HEK293T (cell line): ENCODE measurements around the gene RBM10.

Experiments used
- CTCF ChIA-PET: fragments of 350-600 bp; formaldehyde crosslinking; extraction: SDS; loops from one replicate; lab custom pipeline; 2021; ENCODE audit warnings: antibody characterized with exemption, inconsistent platforms; lab: Yijun Ruan, JAX
- POLR2A ChIA-PET: fragments of 350-600 bp; formaldehyde crosslinking; extraction: SDS; loops from one replicate; lab custom pipeline; 2020; ENCODE audit warnings: antibody characterized with exemption, inconsistent platforms; lab: Yijun Ruan, JAX
- DNase-seq: peaks from one replicate; pipeline ENCODE4 v3.0.0; 2012; ENCODE audit warnings: mixed read lengths; ENCODE audit errors: extremely low spot score
- ARNT ChIP-seq: fragments of 450-650 bp; IDR thresholded peaks from 2 replicates; pipeline ENCODE4 v1.6.1; 2017; ENCODE audit warnings: mild to moderate bottlenecking
- BHLHE40 ChIP-seq: fragments of 450-650 bp; IDR thresholded peaks from 2 replicates; pipeline ENCODE4 v1.6.1; 2016; ENCODE audit warnings: mild to moderate bottlenecking, moderate library complexity, borderline replicate concordance
- CTBP1 ChIP-seq: fragments of 450-650 bp; IDR thresholded peaks from 2 replicates; pipeline ENCODE4 v1.6.1; 2016; ENCODE audit warnings: borderline replicate concordance
- ELF4 ChIP-seq: fragments of 450-650 bp; IDR thresholded peaks from 2 replicates; pipeline ENCODE4 v1.6.1; 2017; ENCODE audit warnings: antibody characterized with exemption
- FOXA1 ChIP-seq: fragments of 450-650 bp; IDR thresholded peaks from 2 replicates; pipeline ENCODE4 v1.6.1; 2016; ENCODE audit warnings: mild to moderate bottlenecking
- FOXK2 ChIP-seq: fragments of 450-650 bp; IDR thresholded peaks from 2 replicates; pipeline ENCODE4 v1.6.1; 2016; ENCODE audit warnings: mild to moderate bottlenecking
- FOXM1 ChIP-seq: fragments of 450-650 bp; IDR thresholded peaks from 2 replicates; pipeline ENCODE4 v1.6.1; 2017; ENCODE audit warnings: mild to moderate bottlenecking, borderline replicate concordance
- HDGF ChIP-seq: fragments of 450-650 bp; IDR thresholded peaks from 2 replicates; pipeline ENCODE4 v1.6.1; 2017; ENCODE audit warnings: antibody characterized with exemption, borderline replicate concordance
- L3MBTL2 ChIP-seq: fragments of 450-650 bp; conservative IDR thresholded peaks from 2 replicates; pipeline ENCODE4 v1.6.1; 2016; ENCODE audit warnings: mild to moderate bottlenecking
- LEF1 ChIP-seq: fragments of 450-650 bp; IDR thresholded peaks from 2 replicates; pipeline ENCODE4 v1.6.1; 2017; ENCODE audit warnings: mild to moderate bottlenecking, borderline replicate concordance
- NFRKB ChIP-seq: fragments of 450-650 bp; IDR thresholded peaks from 2 replicates; pipeline ENCODE4 v1.6.1; 2016; ENCODE audit warnings: mild to moderate bottlenecking, moderate library complexity
- PKNOX1 ChIP-seq: fragments of 450-650 bp; IDR thresholded peaks from 2 replicates; pipeline ENCODE4 v1.6.1; 2016
- SP1 ChIP-seq: fragments of 450-650 bp; IDR thresholded peaks from 2 replicates; pipeline ENCODE4 v1.6.1; 2017
- SUZ12 ChIP-seq: fragments of 450-650 bp; IDR thresholded peaks from 2 replicates; pipeline ENCODE4 v1.6.1; 2016; ENCODE audit warnings: mild to moderate bottlenecking
- TARDBP ChIP-seq: fragments of 450-650 bp; IDR thresholded peaks from 2 replicates; pipeline ENCODE4 v1.6.1; 2016
- ZNF384 ChIP-seq: fragments of 450-650 bp; IDR thresholded peaks from 2 replicates; pipeline ENCODE4 v1.6.1; 2016

Gene RBM10

GRCh38 chrX:47160781-47161180 lies 15.8 kb downstream of the RBM10 start:
- CTCF ChIA-PET = no interaction called here
- TF ChIP-seq CTBP1 = no peak
- no peak for TF ChIP-seq FOXK2
- TF ChIP-seq L3MBTL2 = no peak
- no peak for TF ChIP-seq HDGF
- TF ChIP-seq ZNF384 = no peak
- TF ChIP-seq FOXA1 = no peak
- no peak for TF ChIP-seq ELF4
- TF ChIP-seq FOXM1 = no peak
- TF ChIP-seq SP1 = no peak
- TF ChIP-seq NFRKB = no peak
- TF ChIP-seq LEF1 = no peak
- TF ChIP-seq SUZ12 = no peak
- no peak for TF ChIP-seq TARDBP
- TF ChIP-seq ARNT = no peak
- no peak for TF ChIP-seq PKNOX1
- TF ChIP-seq BHLHE40 = no peak
- POLR2A ChIA-PET = interaction anchor here (0.7 to 1.0 kb wide), 2 partner anchors 16 to 30 kb away, joined by 3 to 6 read pairs; partner anchors contain the start of genes NDUFB11 and RBM10
- no peak for DNase-seq

GRCh38 chrX:47162927-47163583 lies 18.0 kb downstream of the RBM10 start:
- ChIA-PET POLR2A (no interaction called here), CTCF (interaction anchor here (0.6 kb wide), 1 partner anchor 1976 kb away, joined by 3 read pairs; no protein-coding TSS in a partner anchor)
- no peak for DNase-seq
- TF ChIP-seq HDGF (no peak), FOXM1 (no peak), LEF1 (no peak), SUZ12 (no peak), FOXK2 (no peak), BHLHE40 (no peak), CTBP1 (no peak), ARNT (no peak), L3MBTL2 (no peak), FOXA1 (no peak), SP1 (no peak), ELF4 (no peak), TARDBP (no peak), NFRKB (no peak)

GRCh38 chrX:47164420-47164819 lies 19.4 kb downstream of the RBM10 start:
- ChIA-PET CTCF (no interaction called here), POLR2A (no interaction called here)
- TF ChIP-seq ARNT (no peak), ELF4 (no peak), PKNOX1 (no peak), CTBP1 (no peak), NFRKB (no peak), HDGF (no peak), FOXM1 (no peak), FOXA1 (no peak), TARDBP (no peak), SUZ12 (no peak), L3MBTL2 (no peak), ZNF384 (no peak), LEF1 (no peak), SP1 (no peak)
- DNase-seq = no peak

- ChIA-PET CTCF (no interaction called here), POLR2A (no interaction called here)
- DNase-seq = no peak
- TF ChIP-seq BHLHE40 = no peak
- TF ChIP-seq ARNT = no peak
- no peak for TF ChIP-seq SP1
- TF ChIP-seq ELF4 = no peak
- no peak for TF ChIP-seq L3MBTL2
- no peak for TF ChIP-seq FOXM1
- TF ChIP-seq NFRKB = no peak
- TF ChIP-seq FOXA1 = no peak
- no peak for TF ChIP-seq SUZ12
- no peak for TF ChIP-seq CTBP1
These were observed 21.1 kb downstream of the RBM10 start for GRCh38 chrX:47166126-47166525.

- POLR2A ChIA-PET = no interaction called here
- CTCF ChIA-PET = no interaction called here
- DNase-seq = no peak
- TF ChIP-seq ARNT = no peak
- TF ChIP-seq FOXA1 = no peak
- no peak for TF ChIP-seq LEF1
- TF ChIP-seq FOXK2 = no peak
- no peak for TF ChIP-seq FOXM1
- no peak for TF ChIP-seq TARDBP
- TF ChIP-seq CTBP1 = no peak
- no peak for TF ChIP-seq SP1
- TF ChIP-seq NFRKB = no peak
- no peak for TF ChIP-seq BHLHE40
- TF ChIP-seq L3MBTL2 = no peak
- no peak for TF ChIP-seq HDGF
- TF ChIP-seq ZNF384 = no peak
- TF ChIP-seq SUZ12 = no peak
- no peak for TF ChIP-seq PKNOX1
- no peak for TF ChIP-seq ELF4
These were observed 23.6 kb downstream of the RBM10 start for GRCh38 chrX:47168495-47169073.

DNA sequence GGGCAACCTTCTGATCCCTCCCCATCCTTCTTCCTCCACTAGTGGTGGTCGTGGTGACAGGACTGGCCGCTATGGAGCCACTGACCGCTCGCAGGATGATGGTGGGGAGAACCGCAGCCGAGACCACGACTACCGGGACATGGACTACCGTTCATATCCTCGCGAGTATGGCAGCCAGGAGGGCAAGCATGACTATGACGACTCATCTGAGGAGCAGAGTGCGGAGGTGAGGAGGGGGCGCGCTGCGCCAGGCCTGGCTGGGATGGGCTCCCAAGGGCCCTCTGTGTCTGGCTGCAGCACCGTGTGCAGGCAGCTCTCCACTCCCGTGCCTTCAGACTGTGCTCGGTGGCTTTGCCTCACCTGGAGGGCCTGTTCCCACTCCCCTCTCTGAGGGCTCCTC lies 24.3 kb downstream of the RBM10 start:
- TF ChIP-seq TARDBP (no peak), FOXA1 (no peak), FOXK2 (no peak)
- ChIA-PET CTCF (no interaction called here), POLR2A (no interaction called here)
- no peak for DNase-seq
